Measurements from ENCODE around the gene TNFRSF9. TPM values are rescaled to one million over a fixed set of nuclear protein-coding genes. Genes with fewer than 3 reads are reported as not detected.

Gene TNFRSF9
- total RNA-seq, 1 donor from 2014 or later: 0.53 TPM

GRCh38 chr1:7962636-7963377 lies 22.2 kb upstream of the TNFRSF9 start:
- peaks cover 20% of the 10 kb centered on the region for H3K36me3 ChIP-seq (ENCODE audit: control insufficient read depth, insufficient read depth, low read length)
- FAIRE-seq: no peak

GRCh38 chr1:7962014-7962335 lies 21.3 kb upstream of the TNFRSF9 start:
- DNase-seq (ENCODE audit: low read depth) (no peak), FAIRE-seq (no peak)
- peak overlapping the region; percentile 55 for H3K4me3 ChIP-seq (ENCODE audit: low read depth, low read length)
- no peak for TF ChIP-seq CTCF (IDR thresholded peaks at IDR 0.05; ENCODE audit: insufficient read depth, low read length, severe bottlenecking)
- peaks cover 18% of the 10 kb centered on the region for H3K36me3 ChIP-seq (ENCODE audit: control insufficient read depth, insufficient read depth, low read length)
- no peaks in the 10 kb centered on the region for H3K27me3 ChIP-seq (ENCODE audit: control insufficient read depth, insufficient read depth, low read length)

More at GRCh38 chr1:7962636-7963377, 22.2 kb upstream of the TNFRSF9 start:
- no peak for DNase-seq (ENCODE audit: low read depth)
- peak overlapping the region; percentile 55 for H3K4me3 ChIP-seq (ENCODE audit: low read depth, low read length)
- no peaks in the 10 kb centered on the region for H3K27me3 ChIP-seq (ENCODE audit: control insufficient read depth, insufficient read depth, low read length)
- TF ChIP-seq CTCF (IDR thresholded peaks at IDR 0.05; ENCODE audit: insufficient read depth, low read length, severe bottlenecking): no peak

- no peaks in the 10 kb centered on the region for H3K27me3 ChIP-seq (ENCODE audit: control insufficient read depth, insufficient read depth, low read length)
- peaks cover 17% of the 10 kb centered on the region for H3K36me3 ChIP-seq (ENCODE audit: control insufficient read depth, insufficient read depth, low read length)
- peak within 1 kb of the TSS; percentile 55 for H3K4me3 ChIP-seq (ENCODE audit: low read depth, low read length)
- DNase-seq (ENCODE audit: low read depth) (peak; percentile 94), FAIRE-seq (no peak)
- TF ChIP-seq CTCF (IDR thresholded peaks at IDR 0.05; ENCODE audit: insufficient read depth, low read length, severe bottlenecking): peak; percentile 67
Measured at GRCh38 chr1:7961216-7962013, 20.8 kb upstream of the TNFRSF9 start, which contains the start of gene PARK7. TSS of gene PARK7 (plus strand) at chr1:7961711. CDS start at chr1:7962786, 1,075 bp downstream.

- Histone ChIP-seq H3K27me3 (ENCODE audit: control insufficient read depth, insufficient read depth, low read length) (no peaks in the 10 kb centered on the region), H3K36me3 (ENCODE audit: control insufficient read depth, insufficient read depth, low read length) (peaks cover 13% of the 10 kb centered on the region), H3K4me3 (ENCODE audit: low read depth, low read length) (peak overlapping the region; percentile 55)
- no peak for DNase-seq (ENCODE audit: low read depth)
- no peak for TF ChIP-seq CTCF (IDR thresholded peaks at IDR 0.05; ENCODE audit: insufficient read depth, low read length, severe bottlenecking)
- no peak for FAIRE-seq
Measured at GRCh38 chr1:7960867-7961215, 20.2 kb upstream of the TNFRSF9 start.

- no peak overlapping the region for H3K4me3 ChIP-seq (ENCODE audit: low read depth, low read length)
- TF ChIP-seq CTCF (IDR thresholded peaks at IDR 0.05; ENCODE audit: insufficient read depth, low read length, severe bottlenecking): no peak
- FAIRE-seq (no peak), DNase-seq (ENCODE audit: low read depth) (no peak)
- no peaks in the 10 kb centered on the region for H3K27me3 ChIP-seq (ENCODE audit: control insufficient read depth, insufficient read depth, low read length)
- peaks cover 10% of the 10 kb centered on the region for H3K36me3 ChIP-seq (ENCODE audit: control insufficient read depth, insufficient read depth, low read length)
Measured at GRCh38 chr1:7960165-7960564, 19.5 kb upstream of the TNFRSF9 start.
